Endothelial cell of umbilical vein (primary cell): ENCODE results near the gene PPP2R2C. TPM values are rescaled to one million over a fixed set of nuclear protein-coding genes. Genes with fewer than 3 reads are reported as not detected.

ENCODE experiments used
- BruUV-seq: library from RNA; stranded (reverse); fragments of 400-500 nt; replicated peaks from 2 replicates; lab custom pipeline; 2021; lab: Mats Ljungman, UMichigan
- CTCF ChIA-PET: fragments of 300-600, 350-600 bp; sonication (Branson Sonifier 250); formaldehyde crosslinking; loops from one replicate; lab custom pipeline; 2021; ENCODE audit warnings: antibody characterized with exemption, inconsistent platforms; lab: Charles Lee
- POLR2A ChIA-PET: fragments of 300-600, 350-600 bp; sonication (Branson Sonifier 250); formaldehyde crosslinking; loops from one replicate; lab custom pipeline; 2021; ENCODE audit warnings: antibody characterized with exemption, inconsistent platforms; lab: Charles Lee
- DNase-seq: peaks from one replicate; pipeline ENCODE4 v3.0.0-alpha.2; 2011; ENCODE audit warnings: low read depth, low spot score
- FAIRE-seq: peaks from 2 replicates; lab custom pipeline; 2011; peaks lifted over from hg19 to GRCh38; lab: Jason Lieb, UNC
- H2AFZ ChIP-seq: 2 replicates; pipeline ENCODE4 v1.6.0; 2012; ENCODE audit warnings: low read depth, low read length, control low read depth, inconsistent platforms
- H3K27ac ChIP-seq: 2 replicates; pipeline ENCODE4 v1.5.1; 2011; ENCODE audit warnings: low read depth, mild to moderate bottlenecking, control low read depth, low read length, moderate library complexity; ENCODE audit not compliant: insufficient read depth
- H3K27me3 ChIP-seq, 2 experiments: 2 replicates each; pipeline versions ENCODE4 v1.6.0 to v1.6.1; 2011; ENCODE audit warnings: low read length in 2 of 2, mixed read lengths in 1 of 2; ENCODE audit not compliant: control insufficient read depth in 2 of 2, insufficient read depth in 2 of 2
- H3K36me3 ChIP-seq, 2 experiments: 2 replicates in 1 of 2; 3 replicates in 1 of 2; pipeline ENCODE4 v1.5.1; 2011; ENCODE audit warnings: low read length in 2 of 2, mild to moderate bottlenecking in 1 of 2, moderate library complexity in 1 of 2; ENCODE audit not compliant: control insufficient read depth in 2 of 2, insufficient read depth in 2 of 2; ENCODE audit errors: extremely low read depth in 1 of 2
- H3K4me1 ChIP-seq: 3 replicates; pipeline ENCODE4 v1.5.1; 2011; ENCODE audit warnings: mild to moderate bottlenecking, low read length; ENCODE audit not compliant: control insufficient read depth, insufficient read depth; ENCODE audit errors: extremely low read depth
- H3K4me2 ChIP-seq: 2 replicates; pipeline ENCODE4 v1.6.1; 2011; ENCODE audit warnings: low read length, control low read depth, mixed read lengths; ENCODE audit not compliant: insufficient read depth
- H3K4me3 ChIP-seq, 3 experiments: fragments of 200-600 bp in 1 of 3; sonication (generic), shearing (Covaris generic) in 1 of 3; replicated peaks in 1 of 3; 2 replicates each; pipeline ENCODE4 v1.5.1; 2011 to 2016; ENCODE audit warnings: control low read depth in 3 of 3, low read length in 3 of 3, mild to moderate bottlenecking in 2 of 3, inconsistent platforms in 1 of 3, low read depth in 1 of 3, moderate library complexity in 1 of 3; ENCODE audit not compliant: insufficient read depth in 1 of 3
- H3K79me2 ChIP-seq: 2 replicates; pipeline ENCODE4 v1.6.0; 2012; ENCODE audit warnings: low read length, inconsistent platforms; ENCODE audit not compliant: control insufficient read depth, insufficient read depth
- H3K9ac ChIP-seq: replicated peaks from 2 replicates; pipeline ENCODE3; 2011; ENCODE audit warnings: low read length, control low read depth; ENCODE audit not compliant: insufficient read depth; ENCODE audit errors: extremely low read depth
- H3K9me1 ChIP-seq: replicated peaks from 3 replicates; pipeline ENCODE4 v1.6.0; 2011; ENCODE audit warnings: mild to moderate bottlenecking, low read length; ENCODE audit not compliant: control insufficient read depth, insufficient read depth; ENCODE audit errors: extremely low read depth
- H3K9me3 ChIP-seq: replicated peaks from 2 replicates; pipeline ENCODE4 v1.5.1; 2012; ENCODE audit warnings: low read length, inconsistent platforms; ENCODE audit not compliant: control insufficient read depth, insufficient read depth
- H4K20me1 ChIP-seq: replicated peaks from 2 replicates; pipeline ENCODE3; 2011; ENCODE audit warnings: mild to moderate bottlenecking, low read length; ENCODE audit not compliant: control insufficient read depth, insufficient read depth; ENCODE audit errors: extremely low read depth
- CTCF ChIP-seq, 2 donors: IDR thresholded peaks; 1 replicate in 1 of 2; 2 replicates in 1 of 2; pipeline ENCODE4 v1.5.1; 2011; ENCODE audit warnings: low read length in 2 of 2, mild to moderate bottlenecking in 2 of 2, moderate library complexity in 2 of 2, control low read depth in 1 of 2, inconsistent platforms in 1 of 2, low read depth in 1 of 2; ENCODE audit not compliant: insufficient read depth in 1 of 2; ENCODE audit errors: extremely low read depth in 1 of 2
- EZH2 ChIP-seq: IDR thresholded peaks from 2 replicates; pipeline ENCODE4 v1.6.1; 2012; ENCODE audit warnings: borderline replicate concordance, low read depth, mild to moderate bottlenecking, moderate library complexity, low read length, inconsistent platforms; ENCODE audit not compliant: severe bottlenecking
- FOS ChIP-seq: IDR thresholded peaks from 2 replicates; pipeline ENCODE4 v1.6.1; 2011; ENCODE audit warnings: mild to moderate bottlenecking, low read length, moderate library complexity, borderline replicate concordance; ENCODE audit not compliant: insufficient read depth
- GATA2 ChIP-seq: IDR thresholded peaks from 2 replicates; pipeline ENCODE4 v1.7.0; 2011; ENCODE audit warnings: low read depth, mild to moderate bottlenecking, moderate library complexity, mixed read lengths, low read length; ENCODE audit not compliant: insufficient read length, insufficient read depth
- JUN ChIP-seq: IDR thresholded peaks from 2 replicates; pipeline ENCODE4 v1.6.1; 2011; ENCODE audit warnings: borderline replicate concordance, low read depth; ENCODE audit not compliant: insufficient read length, insufficient read depth
- MYC ChIP-seq: IDR thresholded peaks from one replicate; pipeline ENCODE4 v1.6.1; 2011; ENCODE audit warnings: mild to moderate bottlenecking, low read depth, low read length
- POLR2A ChIP-seq: IDR thresholded peaks from 2 replicates; pipeline ENCODE4 v1.6.1; 2012; ENCODE audit warnings: low read depth, mild to moderate bottlenecking, control low read depth, low read length
- POLR2AphosphoS5 ChIP-seq: IDR thresholded peaks from 2 replicates; pipeline ENCODE4 v1.6.1; 2012; ENCODE audit warnings: low read depth, mild to moderate bottlenecking, control low read depth, low read length, moderate library complexity; ENCODE audit not compliant: insufficient read depth
- dilution Hi-C: fragments of 300-500 bp; cut with MboI; formaldehyde crosslinking; loops from one replicate; pipeline ENCODE4 v1.15.0; 2019; ENCODE audit warnings: low sequenced_read_pairs; ENCODE audit not compliant: extremely low pct_ligation_motif_present
- intact Hi-C: fragments of 100-400 bp; cut with micrococcal nuclease; formaldehyde crosslinking; loops from one replicate; pipeline ENCODE4 v1.10.0; 2022
- polyA plus RNA-seq, 4 experiments: library from polyadenylated mRNA; depleted of rRNA in 3 of 4; stranded (reverse) in 3 of 4; unstranded in 1 of 4; fragments of >200 nt; gene quantifications; 2 replicates each; pipeline versions ENCODE4 v1.2.1 to v1.2.3, GENCODE V29; 2011 to 2012; ENCODE audit warnings: missing spikeins in 1 of 4
- total RNA-seq: library from RNA; stranded (reverse); gene quantifications from 2 replicates; pipeline ENCODE4 v1.2.3, GENCODE V29; 2021
- TF ChIP-seq, protein P1 (sequence below): IDR thresholded peaks from 2 replicates; pipeline ENCODE4 v1.6.1; 2011; ENCODE audit not compliant: insufficient read depth, insufficient read length

Gene PPP2R2C
- total and polyA plus RNA-seq, 2 donors (not counting 3 experiments of a cell fraction or from before 2014, with no cell fraction given), result 0.03 to 0.09 TPM

DNA sequence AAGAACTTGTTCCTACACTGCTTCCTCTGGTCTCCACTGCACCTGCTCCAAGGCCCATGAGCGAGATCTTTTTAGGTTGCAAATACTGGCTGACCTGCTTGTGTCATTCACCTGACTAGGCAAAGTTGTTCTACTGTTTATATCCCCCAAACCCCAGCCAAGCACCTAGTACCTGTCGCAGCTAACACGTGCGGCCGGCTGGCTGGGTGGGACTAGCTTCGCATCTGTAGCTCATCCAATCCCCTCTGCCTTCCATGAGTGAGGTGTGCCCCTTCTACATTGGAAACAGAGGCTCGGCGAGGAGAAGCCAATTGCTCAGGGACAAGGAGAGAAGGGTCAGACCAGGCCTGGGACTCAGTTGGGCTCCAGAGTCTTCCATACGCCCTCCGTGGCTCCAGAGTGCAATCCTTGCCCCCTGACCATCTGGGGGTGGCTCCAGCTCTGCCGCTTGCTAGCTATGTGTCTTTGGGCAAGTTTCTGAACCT lies 116.3 kb downstream of the PPP2R2C start:
- H3K9ac ChIP-seq, result no peak overlapping the region
- no peaks in the 10 kb centered on the region for H3K79me2 ChIP-seq
- ChIA-PET POLR2A (no interaction called here), CTCF (interaction anchor here (2.2 kb wide), 1 partner anchor 24 kb away, joined by 8 read pairs; no protein-coding TSS in a partner anchor)
- H3K27ac ChIP-seq, result no peak overlapping the region
- no peak overlapping the region for H3K4me3 ChIP-seq
- TF ChIP-seq EZH2 (no peak), CTCF (IDR thresholded peaks at IDR 0.05; ENCODE audit: extremely low read depth in 1 of 2, insufficient read depth in 1 of 2, low read depth in 1 of 2, low read length in 2 of 2) (no peak), POLR2AphosphoS5 (no peak), JUN (no peak), GATA2 (no peak), MYC (no peak), FOS (no peak), POLR2A (no peak)
- TF ChIP-seq, protein P1, sequence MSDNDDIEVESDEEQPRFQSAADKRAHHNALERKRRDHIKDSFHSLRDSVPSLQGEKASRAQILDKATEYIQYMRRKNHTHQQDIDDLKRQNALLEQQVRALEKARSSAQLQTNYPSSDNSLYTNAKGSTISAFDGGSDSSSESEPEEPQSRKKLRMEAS, result no peak
- dilution Hi-C loops (no loop called here), intact Hi-C loops (no loop called here)
- no peak overlapping the region for H2AFZ ChIP-seq
- H4K20me1 ChIP-seq, result no peaks in the 10 kb centered on the region
- DNase-seq (no peak), FAIRE-seq (no peak)
- H3K27me3 ChIP-seq, result no peaks in the 10 kb centered on the region
- H3K4me1 ChIP-seq, result no peaks in the 10 kb centered on the region
- H3K9me1 ChIP-seq, result no peaks in the 10 kb centered on the region
- H3K9me3 ChIP-seq, result no peaks in the 10 kb centered on the region
- BruUV-seq, result no TSS peak
- H3K36me3 ChIP-seq, result no peaks in the 10 kb centered on the region
- H3K4me2 ChIP-seq, result no peak overlapping the region
